Brain microvascular endothelial cell (primary cell): ENCODE measurements around the gene ZNF776.
A peak's percentile ranks its signal among the peaks of the same experiment; 100 is the strongest.

Source experiments
- DNase-seq: peaks from one replicate; pipeline ENCODE4 v3.0.0-alpha.2; 2020
- H3K27ac ChIP-seq: fragments of 250-450 bp; sonication (Bioruptor Pico); 2 replicates; pipeline ENCODE4 v1.5.1; 2020; ENCODE audit warnings: mild to moderate bottlenecking, moderate library complexity
- H3K27me3 ChIP-seq: fragments of 250-450 bp; sonication (Bioruptor Pico); replicated peaks from 2 replicates; pipeline ENCODE4 v1.5.1; 2020; ENCODE audit warnings: mild to moderate bottlenecking
- H3K36me3 ChIP-seq: fragments of 250-450 bp; sonication (Bioruptor Pico); replicated peaks from 2 replicates; pipeline ENCODE4 v1.5.1; 2020; ENCODE audit warnings: mild to moderate bottlenecking
- H3K4me3 ChIP-seq: 2 replicates; pipeline ENCODE4 v1.5.1; 2011; ENCODE audit warnings: low read depth, mild to moderate bottlenecking, control low read depth, low read length, moderate library complexity
- in situ Hi-C: cut with HindIII; loops from 2 replicates; pipeline ENCODE4 v1.10.0; 2017; ENCODE audit warnings: low sequenced_read_pairs, low pct_ligation_motif_present
- TF ChIP-seq, protein P1 (sequence below): IDR thresholded peaks from 2 replicates; pipeline ENCODE4 v1.5.1; 2011; ENCODE audit warnings: low read depth, mild to moderate bottlenecking, moderate library complexity, low read length, control low read depth, inconsistent platforms; ENCODE audit errors: missing control alignments

The ZNF776 gene

DNA sequence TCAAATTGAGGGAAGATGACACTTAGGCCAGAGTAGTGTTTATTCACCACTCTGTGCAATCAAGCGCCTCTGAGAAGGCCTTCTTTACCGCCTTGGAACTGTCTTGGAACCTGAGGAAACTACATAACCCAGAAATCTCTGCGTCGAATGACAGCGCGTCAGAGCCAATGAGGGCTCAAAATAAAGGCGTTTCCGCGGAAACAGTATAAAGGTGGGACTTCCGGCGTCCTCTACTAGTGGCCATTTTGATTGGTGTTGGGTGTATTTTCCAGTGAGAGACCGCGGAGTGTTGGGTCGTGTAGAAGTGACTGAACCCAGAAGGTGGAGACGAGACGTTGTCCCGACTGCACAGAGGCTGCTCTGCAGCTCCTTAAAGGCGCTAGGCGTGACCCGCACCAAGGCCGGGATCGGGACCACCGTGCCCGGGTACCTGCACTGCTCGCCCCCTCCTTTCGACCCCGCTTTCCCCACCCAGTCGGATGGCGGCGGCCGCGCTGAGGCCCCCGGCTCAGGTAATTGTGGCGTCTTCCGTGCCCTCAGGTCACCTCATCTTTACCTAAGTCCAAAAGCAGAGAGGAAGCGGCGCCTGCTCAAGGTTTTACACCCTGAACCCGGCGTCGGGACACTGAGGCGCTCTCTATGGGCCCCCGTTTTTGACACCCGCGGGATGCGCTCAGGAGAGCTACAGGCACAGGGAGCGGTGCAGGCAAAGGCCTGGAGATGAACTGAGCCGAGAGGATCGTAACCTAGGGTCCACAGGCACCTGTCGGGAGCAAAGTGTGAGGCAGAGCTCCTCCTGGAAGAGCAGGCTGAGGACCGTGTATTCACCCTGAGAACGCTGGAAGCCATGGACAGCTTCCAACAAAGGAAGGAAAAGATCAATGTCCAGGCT is at the start of gene ZNF776:
ZNF776 (plus strand) TSS at position 236 of the 892 bp plus-strand sequence; CDS start at position 480, 244 bp downstream.
- Histone ChIP-seq H3K4me3 (peak within 1 kb of the TSS; percentile 99), H3K36me3 (peaks cover 19% of the 10 kb centered on the region), H3K27ac (peak within 1 kb of the TSS; percentile 50), H3K27me3 (no peaks in the 10 kb centered on the region)
- in situ Hi-C loops = no loop called here
- peak; percentile 94 for DNase-seq
- TF ChIP-seq, protein P1, sequence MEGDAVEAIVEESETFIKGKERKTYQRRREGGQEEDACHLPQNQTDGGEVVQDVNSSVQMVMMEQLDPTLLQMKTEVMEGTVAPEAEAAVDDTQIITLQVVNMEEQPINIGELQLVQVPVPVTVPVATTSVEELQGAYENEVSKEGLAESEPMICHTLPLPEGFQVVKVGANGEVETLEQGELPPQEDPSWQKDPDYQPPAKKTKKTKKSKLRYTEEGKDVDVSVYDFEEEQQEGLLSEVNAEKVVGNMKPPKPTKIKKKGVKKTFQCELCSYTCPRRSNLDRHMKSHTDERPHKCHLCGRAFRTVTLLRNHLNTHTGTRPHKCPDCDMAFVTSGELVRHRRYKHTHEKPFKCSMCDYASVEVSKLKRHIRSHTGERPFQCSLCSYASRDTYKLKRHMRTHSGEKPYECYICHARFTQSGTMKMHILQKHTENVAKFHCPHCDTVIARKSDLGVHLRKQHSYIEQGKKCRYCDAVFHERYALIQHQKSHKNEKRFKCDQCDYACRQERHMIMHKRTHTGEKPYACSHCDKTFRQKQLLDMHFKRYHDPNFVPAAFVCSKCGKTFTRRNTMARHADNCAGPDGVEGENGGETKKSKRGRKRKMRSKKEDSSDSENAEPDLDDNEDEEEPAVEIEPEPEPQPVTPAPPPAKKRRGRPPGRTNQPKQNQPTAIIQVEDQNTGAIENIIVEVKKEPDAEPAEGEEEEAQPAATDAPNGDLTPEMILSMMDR = no peak

DNA sequence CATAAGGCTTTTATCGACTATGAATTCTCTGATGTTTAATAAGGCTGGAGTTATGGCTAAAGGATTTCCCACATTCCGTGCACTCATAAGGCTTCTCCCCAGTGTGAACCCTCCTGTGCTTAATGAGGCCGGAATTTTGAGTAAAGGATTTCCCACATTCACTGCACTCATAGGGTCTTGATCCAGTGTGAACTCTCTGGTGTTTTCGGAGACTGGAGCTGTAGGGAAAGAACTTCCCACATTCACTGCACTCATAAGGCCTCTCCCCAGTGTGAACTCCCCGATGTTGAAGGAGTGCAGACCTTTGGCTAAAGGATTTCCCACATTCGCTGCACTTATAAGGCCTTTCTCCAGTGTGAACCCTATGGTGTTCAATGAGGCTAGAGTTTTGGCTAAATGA is 45.0 kb upstream of the ZNF776 start:
- in situ Hi-C loops = no loop called here
- DNase-seq = no peak
- no peak overlapping the region for H3K4me3 ChIP-seq
- no peak overlapping the region for H3K27ac ChIP-seq
- H3K36me3 ChIP-seq = peaks cover 49% of the 10 kb centered on the region
- no peaks in the 10 kb centered on the region for H3K27me3 ChIP-seq
- TF ChIP-seq, protein P1 = no peak

DNA sequence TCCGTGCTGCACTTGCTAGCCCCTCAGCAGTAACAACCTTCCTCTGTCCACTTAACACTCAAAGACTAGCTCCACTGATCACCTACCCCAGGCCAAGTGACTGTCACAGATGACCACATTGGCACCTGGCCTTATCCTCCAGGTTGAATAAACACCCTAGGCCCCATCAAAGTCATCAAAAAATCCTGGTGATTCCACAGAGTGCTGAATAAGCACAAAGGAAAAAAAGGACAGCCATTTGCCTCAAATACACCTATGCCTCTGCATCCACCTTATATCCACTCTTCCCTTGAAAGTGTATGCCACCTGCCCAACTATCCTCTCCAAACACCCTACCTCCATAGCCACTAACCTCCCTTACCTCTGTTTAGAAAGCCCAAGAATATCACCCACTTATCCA is 40.3 kb upstream of the ZNF776 start:
- no peak for DNase-seq
- H3K27me3 ChIP-seq = no peaks in the 10 kb centered on the region
- H3K36me3 ChIP-seq = peaks cover 24% of the 10 kb centered on the region
- TF ChIP-seq, protein P1 = no peak
- no peak overlapping the region for H3K27ac ChIP-seq
- no peak overlapping the region for H3K4me3 ChIP-seq
- in situ Hi-C loops = no loop called here

GRCh38 chr19:57708641-57709361 is 37.8 kb upstream of the ZNF776 start, which contains the start of gene ZNF154:
ZNF154 (minus strand) TSS chr19:57709204; CDS start chr19:57708971, 233 bp downstream.
- in situ Hi-C loops = no loop called here
- Histone ChIP-seq H3K27me3 (no peaks in the 10 kb centered on the region), H3K27ac (peak within 1 kb of the TSS; percentile 79), H3K4me3 (peak within 1 kb of the TSS; percentile 87), H3K36me3 (peaks cover 5% of the 10 kb centered on the region)
- TF ChIP-seq, protein P1 = no peak
- DNase-seq = peak; percentile 80

DNA sequence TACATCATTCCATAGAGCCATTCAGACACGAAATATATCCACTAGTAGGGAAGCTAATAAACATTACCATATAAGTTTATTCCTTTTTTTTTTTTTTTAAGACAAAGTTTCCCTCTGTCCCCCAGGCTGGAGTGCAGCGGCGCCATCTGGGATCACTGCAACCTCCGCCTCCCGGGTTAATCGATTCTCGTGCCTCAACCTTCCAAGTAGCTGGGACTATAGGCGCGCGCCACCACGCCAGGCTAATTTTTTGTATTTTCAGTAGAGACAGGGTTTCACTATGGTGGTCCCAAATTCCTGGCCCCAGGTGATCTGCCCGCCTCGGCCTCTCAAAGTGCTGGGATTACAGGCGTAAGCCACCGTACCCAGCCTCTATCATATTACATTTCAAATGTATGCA is 37.0 kb upstream of the ZNF776 start:
- peaks cover 1% of the 10 kb centered on the region for H3K36me3 ChIP-seq
- no peak for DNase-seq
- in situ Hi-C loops = no loop called here
- TF ChIP-seq, protein P1 = no peak
- H3K27me3 ChIP-seq = no peaks in the 10 kb centered on the region
- H3K27ac ChIP-seq = no peak overlapping the region
- no peak overlapping the region for H3K4me3 ChIP-seq
